ENCODE results near the gene DUS2.
"Not testable (repeated sequence)": the region's sequence is repeated elsewhere in the genome, so short reads cannot be mapped to it uniquely, and the experiment has no call there.

Gene DUS2

DNA sequence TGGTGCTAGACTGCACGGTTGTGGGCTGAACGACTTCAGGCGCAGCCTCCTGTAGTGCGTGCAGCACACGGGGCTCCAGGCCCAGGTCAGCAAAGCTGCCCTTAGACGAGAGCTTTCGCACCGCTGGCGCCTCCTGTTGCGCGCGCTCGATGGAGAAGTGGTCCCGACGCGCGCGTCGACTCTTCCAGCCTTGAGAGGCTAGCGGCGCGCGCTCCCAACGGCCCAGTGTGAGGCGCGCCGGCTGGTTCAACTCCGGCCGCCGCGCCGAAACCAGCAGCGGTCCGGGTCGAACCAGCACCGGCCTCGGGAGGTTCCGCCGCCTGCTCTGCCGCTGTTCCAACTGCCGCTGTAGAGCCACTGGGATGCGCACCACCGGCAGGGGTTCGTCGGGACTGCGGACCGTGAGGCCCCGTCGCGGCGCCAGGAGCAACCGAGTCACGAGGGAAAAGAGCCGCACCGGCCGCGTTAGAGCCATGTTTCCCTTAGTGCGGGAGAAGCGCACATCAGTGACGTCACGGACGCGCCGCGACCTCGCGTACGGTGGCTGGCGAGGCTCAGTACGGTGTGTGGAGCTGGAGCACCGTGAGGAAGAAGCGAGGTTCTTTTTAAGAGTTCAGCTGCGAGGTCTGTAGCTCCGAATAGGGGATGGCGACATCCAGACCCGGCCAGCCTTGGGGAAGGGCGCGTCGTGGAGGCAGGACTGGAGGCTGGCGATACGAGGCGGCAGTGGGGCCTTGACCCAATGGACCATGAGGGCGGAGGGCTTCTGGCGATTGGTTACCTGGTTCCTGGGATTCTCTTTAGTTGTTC lies at the start of gene DUS2, which contains the start of gene DDX28:
DUS2 (plus strand) TSS at position 557 of the 810 bp plus-strand sequence. CDS start 14,740 bp downstream, outside the sequence.
DDX28 (minus strand) TSS at position 505 of the 810 bp plus-strand sequence; CDS start at position 475, 30 bp downstream.
- peak; percentile 78 for DNase-seq

DNA sequence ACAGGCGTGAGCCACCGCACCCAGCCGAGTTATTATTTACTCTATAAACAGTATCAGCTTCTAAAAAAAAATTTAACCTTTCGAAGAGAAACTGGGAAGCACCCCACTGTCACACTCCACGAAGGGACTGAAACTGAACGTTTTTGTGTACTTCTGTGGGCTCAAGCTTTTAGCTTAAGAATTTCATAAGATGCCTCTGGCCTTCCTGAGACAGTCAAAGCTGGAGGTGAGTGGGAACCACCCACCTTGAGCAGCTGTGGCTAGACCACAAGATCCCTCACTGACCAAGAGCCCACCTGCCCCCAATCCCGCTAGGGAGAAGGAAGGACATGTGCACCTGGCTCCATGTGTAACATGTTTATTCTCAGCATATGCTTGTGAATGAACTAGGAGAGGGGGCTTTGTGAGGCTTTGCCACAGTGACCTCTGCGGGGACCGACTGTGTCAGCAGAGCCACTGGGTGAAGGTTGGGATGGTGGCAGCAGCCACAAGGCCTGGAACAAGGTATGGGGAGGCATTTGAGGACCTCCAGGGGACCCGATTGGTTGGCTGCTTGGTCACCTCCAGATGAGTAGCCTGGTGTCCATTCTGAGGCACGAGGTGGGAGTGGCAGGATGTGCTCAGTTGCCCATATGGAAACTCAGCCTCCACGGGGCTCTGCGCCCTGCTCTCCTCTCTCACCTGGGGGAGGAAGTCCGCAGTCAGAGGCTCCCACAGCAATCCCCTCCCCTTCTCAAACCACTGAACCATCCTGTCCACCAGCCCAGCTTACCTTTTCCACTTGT lies 47.6 kb upstream of the DUS2 start:
- DNase-seq = no peak

DNA sequence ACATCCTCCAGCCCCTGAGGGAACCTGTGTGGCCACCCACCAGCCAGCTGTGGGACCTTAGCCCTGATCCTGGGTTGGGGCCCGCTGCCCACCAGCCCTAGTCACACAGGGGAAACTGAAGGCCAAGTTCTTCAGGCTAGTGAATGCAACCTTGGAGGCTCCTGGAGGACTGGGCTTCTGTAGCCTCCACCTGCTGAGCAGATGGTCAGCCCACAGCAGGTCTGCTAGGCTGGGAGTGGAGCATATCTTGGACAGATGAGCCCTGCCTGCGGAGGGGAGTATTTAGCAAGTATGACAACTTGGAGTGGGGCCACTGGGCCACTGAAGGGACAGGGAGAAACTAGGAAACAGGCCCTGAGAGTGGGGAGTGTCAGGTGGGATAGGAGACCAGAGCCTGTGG lies 46.9 kb upstream of the DUS2 start:
- DNase-seq = no peak

DNA sequence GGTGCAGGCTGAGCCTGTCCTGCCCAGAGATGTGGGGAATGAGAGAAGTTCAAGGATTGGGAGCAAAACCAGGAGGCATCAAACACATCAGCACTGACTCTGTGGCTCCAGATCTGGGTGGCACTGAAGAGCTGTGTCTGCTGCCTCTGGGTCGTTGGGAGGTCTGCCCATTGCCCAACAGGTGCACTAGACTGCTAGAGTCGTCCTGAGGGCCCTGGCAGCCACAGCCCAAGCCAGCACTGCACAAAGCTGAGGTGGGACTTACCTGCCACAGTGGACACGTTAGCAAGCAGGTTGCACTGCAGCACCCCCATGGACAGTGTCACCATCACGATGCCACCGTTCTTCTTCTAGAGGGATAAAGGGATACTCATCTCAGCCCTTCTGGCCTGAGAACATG lies 46.1 kb upstream of the DUS2 start:
- no peak for DNase-seq

DNA sequence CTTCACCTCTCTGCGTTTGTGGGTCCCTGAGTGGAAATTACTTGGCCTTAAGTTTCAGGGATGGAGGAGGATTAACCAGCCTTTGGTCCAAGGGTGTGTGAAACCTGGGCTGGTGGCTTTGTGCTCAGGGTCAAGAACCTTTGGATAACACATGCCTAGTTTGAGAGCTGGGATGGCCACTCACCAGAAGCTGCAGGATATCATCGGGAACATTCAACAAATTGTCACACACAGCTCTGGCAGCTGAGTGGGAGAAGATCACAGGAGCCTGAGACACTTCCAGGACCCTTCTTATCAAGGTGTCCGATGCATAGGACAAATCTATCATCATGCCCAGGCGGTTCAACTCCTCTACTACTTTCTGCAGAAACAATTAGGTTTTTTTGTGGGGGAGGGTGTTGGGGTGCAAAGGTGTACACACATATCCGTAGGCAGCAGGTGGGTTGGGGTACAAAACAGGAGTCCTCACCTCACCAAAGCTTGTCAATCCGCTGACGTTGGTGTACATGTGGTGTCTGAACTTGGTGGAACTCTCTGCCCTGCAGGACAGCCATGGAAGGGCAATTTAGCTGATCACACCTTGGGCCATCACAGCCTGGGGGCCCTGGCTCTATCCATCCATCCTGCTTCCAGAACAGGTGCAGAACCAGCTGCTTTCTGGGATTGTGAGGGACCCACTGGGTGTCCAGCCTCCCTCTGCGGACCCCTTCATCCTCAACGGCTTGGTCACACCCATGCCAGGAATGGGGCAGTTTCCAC lies 45.4 kb upstream of the DUS2 start:
- DNase-seq = no peak

DNA sequence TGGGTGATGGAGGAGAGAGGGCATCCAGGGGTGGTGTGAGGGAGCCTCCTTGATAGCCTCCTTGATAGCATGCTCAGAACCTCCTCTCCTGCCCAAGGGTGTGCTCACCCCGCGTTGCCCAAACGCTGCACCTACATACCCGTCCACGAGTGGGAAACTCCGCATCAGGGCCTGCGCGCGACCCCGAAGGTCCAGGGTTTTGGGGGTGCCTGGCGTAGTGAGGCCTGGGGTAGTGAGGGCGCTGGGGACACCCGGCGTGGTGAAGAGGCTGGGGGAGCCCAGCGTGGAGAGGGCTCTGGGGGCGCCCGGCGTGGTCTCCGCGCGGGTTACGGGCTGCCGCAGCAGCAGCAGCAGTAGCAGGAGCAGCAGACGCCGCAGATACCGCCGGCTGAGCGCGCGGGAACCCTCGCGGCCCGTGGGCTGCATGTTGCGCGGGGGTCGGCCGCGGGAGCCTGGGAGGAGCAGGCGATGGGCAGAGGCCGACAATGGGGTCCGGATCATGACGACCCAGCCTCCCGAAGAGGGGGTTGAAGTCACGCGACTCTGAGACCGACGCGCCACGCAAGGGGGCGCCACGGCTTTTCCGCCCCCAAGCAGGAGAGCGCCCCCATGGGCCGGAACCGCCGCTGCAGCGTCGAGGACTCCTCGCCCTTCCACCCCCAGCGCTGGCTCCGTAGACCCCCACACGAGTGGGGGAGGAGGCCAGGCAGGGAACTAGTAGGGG lies 43.0 kb upstream of the DUS2 start, which contains the start of gene DPEP3:
DPEP3 (minus strand) TSS at position 545 of the 724 bp plus-strand sequence; CDS start at position 426, 119 bp downstream.
- DNase-seq = no peak

DNA sequence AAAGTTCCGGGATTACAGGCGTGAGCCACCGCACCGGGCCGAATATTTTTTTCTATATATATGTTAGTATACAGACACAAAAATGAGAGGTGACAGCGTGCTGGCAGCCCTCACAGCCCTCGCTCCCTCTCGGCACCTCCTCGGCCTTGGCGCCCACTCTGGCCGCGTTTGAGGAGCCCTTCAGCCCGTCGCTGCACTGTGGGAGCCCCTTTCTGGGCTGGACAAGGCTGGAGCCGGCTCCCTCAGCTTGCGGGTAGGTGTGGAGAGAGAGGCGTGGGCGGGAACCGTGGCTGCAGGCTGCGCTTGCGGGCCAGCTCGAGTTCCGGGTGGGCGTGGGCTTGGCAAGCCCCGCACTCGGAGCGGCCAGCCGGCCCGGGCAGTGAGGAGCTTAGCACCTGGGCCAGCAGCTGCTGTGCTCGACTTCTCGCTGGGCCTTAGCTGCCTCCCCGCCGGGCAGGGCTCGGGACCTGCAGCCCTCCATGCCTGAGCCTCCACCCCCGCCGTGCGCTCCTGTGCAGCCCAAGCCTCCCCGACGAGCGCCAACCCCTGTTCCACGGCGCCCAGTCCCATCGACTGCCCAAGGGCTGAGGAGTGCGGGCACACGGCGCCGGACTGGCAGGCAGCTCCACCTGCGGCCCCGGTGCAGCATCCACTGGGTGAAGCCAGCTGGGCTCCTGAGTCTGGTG lies 40.9 kb upstream of the DUS2 start:
- no peak for DNase-seq

DNA sequence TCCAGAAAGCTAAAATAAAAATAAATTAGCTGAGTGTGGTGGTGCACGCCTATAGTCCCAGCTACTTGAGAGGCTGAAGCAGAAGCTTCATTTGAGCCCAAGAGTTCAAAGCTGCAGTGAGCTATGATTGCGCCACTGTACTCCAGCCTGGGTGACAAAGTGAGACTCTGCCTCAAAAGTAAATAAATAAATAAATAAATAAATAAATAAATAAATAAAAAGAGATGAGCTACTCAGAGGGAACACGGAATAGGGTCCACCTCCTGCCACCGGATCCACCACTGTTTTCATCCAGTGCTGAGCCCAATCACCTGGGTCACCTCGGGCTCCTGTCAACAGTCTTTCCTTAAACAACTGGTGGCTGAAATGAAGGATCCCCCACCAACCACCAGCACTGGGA lies 36.1 kb upstream of the DUS2 start:
- DNase-seq = no peak

DNA sequence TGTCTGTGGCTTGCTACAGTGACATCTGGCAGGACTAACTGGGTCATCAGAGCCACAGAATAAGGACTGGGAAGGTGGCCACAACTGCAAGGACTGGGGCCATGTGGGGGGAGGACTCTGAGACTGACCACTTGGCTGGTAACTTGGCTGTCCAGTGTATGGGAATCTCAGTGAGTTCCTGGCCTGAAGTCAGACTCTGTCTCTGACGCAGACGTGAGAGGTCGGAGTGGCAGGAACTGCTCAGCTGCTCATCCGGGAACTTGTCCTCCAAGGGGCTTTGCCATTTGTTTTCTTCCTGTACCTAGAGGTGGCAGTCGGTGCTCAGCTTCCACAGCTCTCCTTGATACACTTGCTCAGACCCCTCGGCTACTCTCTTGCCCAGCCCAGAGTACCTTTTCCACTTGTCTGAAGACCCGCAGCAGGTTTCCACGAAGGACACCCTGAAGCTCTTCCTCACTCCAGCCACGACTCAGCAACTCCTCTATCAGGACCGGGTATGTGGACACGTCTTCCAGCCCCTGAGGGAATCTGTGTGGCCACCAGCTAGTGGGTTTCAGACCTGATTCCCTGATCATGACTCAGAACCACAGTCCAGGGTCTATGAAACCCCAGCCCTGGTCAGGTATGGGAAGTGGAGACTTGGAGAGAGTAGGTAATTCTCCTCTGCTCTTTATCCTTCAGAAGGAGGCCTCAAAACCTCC lies 35.5 kb upstream of the DUS2 start:
- no peak for DNase-seq

DNA sequence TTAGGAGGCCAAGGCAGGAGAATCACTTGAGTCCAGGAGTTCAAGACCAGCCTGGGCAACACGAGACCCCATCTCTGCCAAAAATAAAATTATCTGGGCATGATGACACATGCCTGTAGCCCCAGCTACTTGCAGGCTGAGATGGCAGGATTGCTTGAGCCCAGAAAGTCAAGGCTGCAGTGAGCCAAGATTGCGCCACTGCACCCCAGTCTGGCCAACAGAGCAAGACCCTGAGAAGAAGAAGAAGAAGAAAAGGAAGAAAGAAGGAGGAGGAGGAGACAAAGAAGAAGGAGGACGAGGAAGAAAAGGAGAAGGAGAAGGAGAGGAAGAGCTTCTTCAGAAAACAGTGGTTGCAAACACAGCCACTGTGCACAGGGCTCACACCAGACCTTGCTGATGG lies 34.4 kb upstream of the DUS2 start:
- DNase-seq = no peak

DNA sequence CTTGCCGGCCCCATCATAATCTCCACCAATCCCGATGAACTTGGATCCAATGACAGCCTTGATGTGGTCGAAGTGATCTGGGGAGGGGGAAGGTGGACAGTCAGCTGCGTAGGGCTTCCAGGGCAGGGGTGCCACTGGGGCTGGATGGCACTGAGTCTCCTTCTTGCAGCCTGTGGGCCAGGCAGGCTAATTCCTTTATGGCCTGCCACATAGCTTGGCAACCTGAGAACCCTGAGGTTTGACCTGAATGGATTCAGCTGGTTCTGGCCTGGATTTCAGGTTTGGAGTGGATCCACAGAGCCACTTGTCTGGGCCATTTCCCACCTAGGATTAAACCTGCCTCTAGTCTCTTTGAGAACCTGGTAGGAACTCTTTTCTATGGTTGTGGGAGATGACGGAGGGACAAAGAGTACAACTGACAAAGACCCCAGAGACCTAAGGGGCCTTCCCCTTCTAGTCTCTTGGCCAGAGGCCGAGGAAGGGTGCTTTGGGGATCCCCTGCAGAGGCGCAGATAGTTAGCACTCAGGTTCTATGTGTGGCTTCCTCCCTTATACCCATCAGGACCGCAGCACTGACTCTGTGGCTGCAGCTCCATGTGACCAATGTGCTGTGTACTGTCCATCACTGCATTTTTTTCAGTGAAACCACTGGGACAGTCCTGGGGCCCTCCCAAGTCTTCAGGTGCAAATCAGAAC lies 33.6 kb upstream of the DUS2 start:
- no peak for DNase-seq

DNA sequence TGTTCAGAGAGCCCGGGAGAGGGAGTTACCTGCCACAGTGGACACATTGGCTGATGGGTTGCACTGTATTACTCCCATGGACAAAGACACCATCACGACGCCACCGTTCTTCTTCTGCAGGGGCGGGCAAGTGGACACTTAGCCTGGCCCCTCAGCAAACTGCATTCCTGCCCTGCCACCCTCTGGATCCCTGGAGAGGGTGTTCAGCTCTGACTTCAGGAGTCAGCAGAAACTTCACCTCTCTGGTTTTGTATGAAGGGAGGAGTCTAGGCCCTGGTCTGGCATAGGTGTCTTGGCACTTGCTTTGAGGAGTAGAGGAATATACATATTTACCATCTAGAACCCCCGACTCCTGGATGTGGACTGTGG lies 33.1 kb upstream of the DUS2 start:
- DNase-seq = no peak

DNA sequence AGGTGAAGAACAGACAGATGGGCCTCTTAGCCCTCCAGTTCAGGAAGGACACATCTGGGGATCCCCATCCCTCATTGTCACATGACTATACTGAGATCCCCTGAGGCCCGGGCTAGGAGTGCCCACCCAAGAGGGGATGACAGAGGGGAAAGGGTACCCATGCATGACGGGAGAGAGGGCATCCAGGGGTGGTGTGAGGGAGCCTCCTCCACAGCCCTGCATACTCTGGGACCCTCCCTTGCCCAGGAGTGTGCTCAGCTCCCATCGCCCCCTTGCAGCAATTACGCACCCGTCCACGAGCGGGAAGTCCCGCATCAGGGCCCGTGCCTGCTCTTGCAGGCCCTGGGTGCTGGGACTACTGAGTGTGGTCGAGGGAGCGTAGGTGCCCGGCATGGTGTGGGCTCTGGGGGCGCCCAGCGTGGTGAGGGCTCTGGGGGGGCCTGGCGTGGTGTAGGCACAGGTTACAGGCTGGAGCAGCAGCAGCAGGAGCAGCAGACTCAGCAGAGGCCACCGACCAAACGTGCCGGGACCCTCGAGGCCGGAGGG lies 30.4 kb upstream of the DUS2 start:
- DNase-seq = no peak

DNA sequence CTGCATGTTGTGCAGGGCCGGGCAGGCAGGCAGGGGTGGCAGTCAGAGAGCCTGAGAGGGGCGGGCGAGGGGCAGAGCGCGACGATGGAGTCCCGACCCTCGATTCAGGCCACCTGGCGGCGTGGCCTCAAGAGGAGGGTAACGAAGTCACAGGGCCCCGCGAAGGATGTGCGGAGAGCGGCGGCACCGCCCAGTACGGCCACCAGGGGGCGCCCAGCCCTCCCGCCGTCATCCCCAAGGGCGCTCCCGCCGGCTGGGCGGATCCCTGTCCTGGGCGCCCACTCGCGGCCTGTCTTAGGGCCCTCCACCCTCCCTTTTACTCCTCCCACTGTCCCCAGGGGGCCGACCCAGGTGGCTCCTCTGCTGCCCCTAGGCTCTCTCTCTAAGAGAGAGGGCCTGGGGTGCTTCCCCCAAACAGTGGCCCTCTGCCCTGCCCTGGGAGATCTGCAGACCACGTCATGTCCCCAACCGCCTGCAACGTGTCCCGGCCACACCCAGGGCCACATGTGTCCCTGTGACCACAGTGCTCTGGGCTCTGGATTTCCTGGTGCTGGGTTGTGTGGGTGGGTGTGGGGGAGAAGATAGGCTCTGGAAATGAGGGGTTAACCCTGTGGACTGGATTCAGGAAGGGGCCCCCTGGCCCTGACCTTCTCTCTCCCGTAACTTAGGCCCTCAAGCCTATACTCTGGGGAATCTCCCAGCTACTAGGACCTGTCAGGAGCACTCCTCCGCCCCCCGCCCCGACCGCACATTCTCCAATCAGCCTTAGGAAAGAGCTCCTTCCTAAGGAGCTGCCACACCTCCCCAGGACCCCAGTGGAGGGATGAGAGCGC lies 29.7 kb upstream of the DUS2 start:
- DNase-seq = peak; percentile 34

DNA sequence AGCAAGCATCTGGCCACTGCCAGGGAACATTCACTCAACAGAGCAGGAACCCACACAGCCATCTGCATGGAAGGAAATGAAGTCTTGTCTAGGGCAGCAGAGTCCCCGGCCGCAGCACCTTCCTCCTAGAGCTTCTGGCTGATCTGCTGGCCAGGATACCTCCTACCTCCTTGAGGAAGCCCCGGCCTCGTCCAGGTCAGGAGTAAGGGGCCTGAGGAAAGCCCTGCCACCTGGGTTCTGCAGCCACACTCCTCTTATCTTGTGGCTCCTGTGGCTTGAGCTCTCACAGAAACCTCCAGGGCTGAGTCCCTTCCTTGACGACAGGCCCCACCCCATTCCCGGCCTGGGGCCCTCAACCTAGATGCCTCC lies 29.1 kb upstream of the DUS2 start:
- not testable (repeated sequence) for DNase-seq

DNA sequence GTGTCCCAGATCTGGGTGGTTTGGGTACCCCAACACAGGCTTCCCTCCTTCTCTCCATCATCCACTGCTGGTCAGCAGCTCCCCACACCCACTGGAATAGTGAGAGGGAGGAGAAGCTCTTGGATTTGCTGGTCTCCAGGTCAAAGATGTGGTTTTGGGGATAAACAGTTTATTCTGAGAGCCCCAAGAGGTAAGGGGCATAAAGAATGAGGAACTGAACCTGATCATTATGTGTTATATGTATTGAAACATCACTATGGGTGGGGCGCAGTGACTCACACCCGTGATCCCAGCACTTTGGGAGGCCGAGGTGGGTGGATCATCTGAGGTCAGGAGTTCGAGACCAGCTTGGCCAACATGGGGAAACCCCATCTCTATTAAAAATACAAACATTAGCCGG lies 27.7 kb upstream of the DUS2 start:
- DNase-seq = no peak

DNA sequence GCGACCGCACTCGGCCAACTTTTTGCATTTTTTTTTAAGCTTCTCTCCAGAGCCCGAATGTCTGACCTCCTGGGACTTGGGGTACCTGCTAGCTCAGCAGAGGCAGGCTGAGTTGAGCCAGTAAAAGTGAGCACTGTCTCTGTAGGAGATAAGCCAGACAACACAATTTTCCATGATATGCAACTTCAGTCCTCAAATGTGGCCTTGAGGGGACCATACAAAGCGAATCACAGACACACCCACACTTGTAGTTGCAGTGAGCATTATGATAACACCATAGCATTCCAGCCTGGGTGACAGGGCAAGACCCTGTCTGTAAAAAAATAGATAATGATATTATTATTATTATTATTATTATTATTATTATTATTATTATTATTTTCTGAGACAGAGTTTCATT lies 26.4 kb upstream of the DUS2 start:
- no peak for DNase-seq

DNA sequence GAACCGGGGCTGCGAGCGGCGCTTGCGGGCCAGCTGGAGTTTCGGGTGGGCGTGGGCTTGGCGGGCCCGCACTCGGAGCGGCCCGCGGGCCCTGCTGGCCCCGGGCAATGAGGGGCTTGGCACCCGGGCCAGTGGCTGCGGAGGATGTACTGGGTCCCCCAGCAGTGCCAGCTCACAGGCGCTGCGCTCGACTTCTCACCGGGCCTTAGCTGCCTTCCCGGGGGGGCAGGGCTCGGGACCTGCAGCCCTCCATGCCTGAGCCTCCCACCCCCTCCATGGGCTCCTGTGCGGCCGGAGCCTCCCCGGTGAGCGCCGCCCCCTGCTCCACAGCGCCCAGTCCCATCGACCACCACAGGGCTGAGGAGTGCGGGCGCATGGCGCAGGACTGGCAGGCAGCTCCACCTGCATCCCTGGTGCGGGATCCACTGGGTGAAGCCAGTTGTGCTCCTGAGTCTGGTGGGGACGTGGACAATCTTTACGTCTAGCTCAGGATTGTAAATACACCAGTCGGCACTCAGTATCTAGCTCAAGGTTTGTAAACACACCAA lies 24.8 kb upstream of the DUS2 start:
- DNase-seq = not testable (repeated sequence)
